ENCODE results near the gene FHL2.
"Not testable (repeated sequence)": the region's sequence is repeated elsewhere in the genome, so short reads cannot be mapped to it uniquely, and the experiment has no call there.

Gene FHL2

GRCh38 chr2:105398336-105399206 is at the start of gene FHL2:
Gene FHL2, minus strand, starts transcription at chr2:105399051. Its CDS starts 12,535 bp downstream, at chr2:105386516.
- peak; percentile 56 to 63 for DNase-seq (ENCODE audit: low read depth in 2 of 2)

- DNase-seq (ENCODE audit: low read depth in 2 of 2) = no peak
Measured at GRCh38 chr2:105447476-105447875, 48.6 kb upstream of the FHL2 start.

- no peak for DNase-seq (ENCODE audit: low read depth in 2 of 2)
Measured at GRCh38 chr2:105446501-105446900, 47.6 kb upstream of the FHL2 start.

DNA sequence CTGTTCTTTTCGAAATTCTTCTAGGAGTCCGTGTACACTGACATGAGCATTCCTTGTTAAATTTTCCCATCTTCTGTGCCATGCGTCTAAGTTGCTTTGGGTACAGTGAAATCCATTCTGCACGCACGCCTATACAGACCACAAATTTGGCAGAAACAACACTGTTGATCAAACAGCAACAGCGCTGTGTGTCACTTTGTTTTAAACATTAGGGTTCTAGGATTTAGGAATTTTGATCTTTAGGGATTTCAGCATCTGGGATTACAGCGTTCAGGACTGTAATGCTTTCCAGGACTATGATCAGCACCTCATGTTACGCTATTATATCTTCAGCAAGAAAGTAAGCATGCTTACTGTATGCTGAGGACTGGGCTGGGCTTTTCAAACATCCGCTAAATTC is 47.1 kb upstream of the FHL2 start:
- no peak for DNase-seq (ENCODE audit: low read depth in 2 of 2)

DNA sequence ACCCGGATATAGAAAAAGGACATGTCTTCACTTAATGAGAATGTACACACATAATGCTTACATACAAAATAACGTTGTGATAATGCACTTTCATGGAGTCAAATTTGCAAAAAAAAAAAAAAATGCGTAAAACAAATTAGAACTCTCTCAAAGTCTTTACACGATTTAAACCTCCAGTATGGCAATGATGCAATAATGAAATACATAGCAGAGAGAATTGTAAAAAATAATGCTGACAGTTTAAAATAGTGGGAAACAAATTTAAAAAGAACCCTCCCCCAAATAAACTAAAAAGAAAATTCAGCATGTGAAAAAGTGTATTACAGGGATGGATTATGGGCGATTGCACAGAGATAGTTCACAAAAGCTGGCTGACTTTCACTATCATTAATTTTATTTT is 46.6 kb upstream of the FHL2 start:
- DNase-seq (ENCODE audit: low read depth in 2 of 2) = no peak

DNA sequence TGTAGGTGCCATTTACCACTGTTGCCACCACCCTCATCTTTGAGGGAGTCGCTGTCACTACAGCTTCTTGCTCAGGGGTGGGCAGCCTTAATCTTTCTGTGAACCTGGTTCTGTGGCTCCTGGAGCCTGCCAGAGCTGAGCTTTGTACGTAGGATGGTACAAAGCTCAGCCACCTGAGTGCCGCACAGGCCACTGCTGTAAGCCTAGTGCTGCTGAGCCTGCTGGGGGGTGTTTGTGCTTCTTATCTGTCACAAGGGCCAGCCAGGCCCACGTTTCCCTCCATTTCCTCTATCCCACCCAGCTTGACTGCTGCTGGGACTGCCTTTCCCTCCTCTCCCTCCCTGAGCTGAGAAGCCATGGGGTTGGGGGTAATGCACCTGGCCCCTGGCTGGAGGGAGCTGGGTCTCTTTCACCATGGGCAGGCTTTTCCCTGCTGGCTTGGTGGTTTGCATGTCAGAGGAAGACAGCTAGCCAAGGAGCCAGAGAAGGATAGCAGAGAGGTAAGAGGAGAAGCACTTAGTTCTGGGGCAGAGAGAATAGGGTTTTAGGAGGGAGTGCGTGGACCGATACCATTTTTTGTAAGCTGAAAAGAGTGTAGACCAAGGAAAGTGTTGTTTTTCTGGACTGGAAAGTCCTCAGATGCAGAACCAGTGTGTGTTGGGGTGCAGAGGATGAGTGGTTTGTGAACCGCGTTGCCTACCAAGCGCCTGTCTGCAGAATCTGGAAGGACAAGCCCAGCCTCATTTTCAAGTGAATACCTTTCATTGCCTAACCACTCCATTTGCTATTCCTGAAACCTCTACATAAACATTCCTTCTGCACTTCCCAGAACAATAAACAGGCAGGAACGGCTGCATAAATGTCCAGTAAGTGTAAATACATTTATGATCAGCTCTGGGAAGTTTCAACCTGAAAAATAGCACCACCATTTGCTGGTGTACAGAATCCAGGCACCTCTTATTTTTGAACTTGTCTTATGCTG is 45.1 kb upstream of the FHL2 start:
- DNase-seq (ENCODE audit: low read depth in 2 of 2) = no peak

DNA sequence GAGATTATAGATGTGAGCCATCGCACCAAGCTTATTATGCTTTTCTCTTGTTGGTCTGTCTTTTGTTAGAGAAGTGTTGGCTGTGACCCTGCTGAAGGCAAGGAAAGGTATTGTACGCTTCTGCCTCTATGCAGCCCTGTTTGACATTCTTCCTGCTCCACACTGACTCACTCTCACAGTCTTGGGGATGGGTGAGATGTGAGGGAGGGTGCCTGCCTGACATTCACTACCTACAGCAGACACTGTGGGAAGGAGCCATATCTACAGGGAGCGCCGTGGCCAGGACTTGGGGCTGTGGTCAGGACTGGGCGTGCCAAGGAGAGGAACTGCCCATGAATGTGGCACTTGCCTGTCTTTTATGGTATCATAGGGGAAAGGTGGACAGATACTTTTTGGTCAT is 43.9 kb upstream of the FHL2 start:
- no peak for DNase-seq (ENCODE audit: low read depth in 2 of 2)

- no peak for DNase-seq (ENCODE audit: low read depth in 2 of 2)
Measured at GRCh38 chr2:105442056-105442455, 43.2 kb upstream of the FHL2 start.

DNA sequence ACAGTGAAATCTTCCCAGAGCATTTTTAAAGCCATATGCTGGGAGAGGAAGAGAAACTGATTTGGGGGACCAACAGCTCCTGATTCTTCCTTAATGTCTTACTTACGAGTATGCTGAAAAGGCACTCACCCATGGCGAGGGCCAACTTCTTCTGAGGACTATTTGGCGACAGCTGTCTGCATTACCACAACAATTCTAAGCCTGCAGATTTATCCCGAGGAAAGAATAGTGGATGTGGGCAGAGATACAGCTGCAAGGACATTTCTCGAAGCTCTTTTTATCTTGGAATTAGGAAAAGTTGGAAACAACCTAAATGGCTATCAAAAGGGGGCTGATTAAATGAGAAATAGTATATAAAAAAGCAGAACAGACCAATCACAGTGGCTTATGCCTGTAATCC is 40.3 kb upstream of the FHL2 start:
- no peak for DNase-seq (ENCODE audit: low read depth in 2 of 2)

- DNase-seq (ENCODE audit: low read depth in 2 of 2) = no peak
Measured at GRCh38 chr2:105438104-105438929, 39.5 kb upstream of the FHL2 start.

DNA sequence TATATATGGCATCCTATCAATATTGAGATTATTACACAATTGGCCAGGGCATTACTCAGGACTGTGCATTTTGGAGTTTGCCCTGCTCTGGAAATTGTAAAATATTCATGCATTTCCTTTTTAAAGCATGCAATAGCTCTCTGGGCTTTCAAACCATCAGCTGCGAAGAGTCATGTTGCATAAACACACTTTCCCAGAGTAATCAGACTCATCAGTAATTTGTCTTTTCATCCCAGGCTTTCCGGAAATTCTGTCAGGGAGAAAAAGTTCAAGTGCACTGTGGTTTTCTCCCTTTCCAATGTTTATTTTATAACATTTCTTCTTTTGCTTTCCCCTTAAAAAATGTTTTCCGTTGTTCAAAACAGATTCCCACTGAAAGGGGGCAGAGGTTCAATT is 38.9 kb upstream of the FHL2 start:
- no peak for DNase-seq (ENCODE audit: low read depth in 2 of 2)

GRCh38 chr2:105432749-105433148 is 33.9 kb upstream of the FHL2 start:
- DNase-seq (ENCODE audit: low read depth in 2 of 2) = no peak

DNA sequence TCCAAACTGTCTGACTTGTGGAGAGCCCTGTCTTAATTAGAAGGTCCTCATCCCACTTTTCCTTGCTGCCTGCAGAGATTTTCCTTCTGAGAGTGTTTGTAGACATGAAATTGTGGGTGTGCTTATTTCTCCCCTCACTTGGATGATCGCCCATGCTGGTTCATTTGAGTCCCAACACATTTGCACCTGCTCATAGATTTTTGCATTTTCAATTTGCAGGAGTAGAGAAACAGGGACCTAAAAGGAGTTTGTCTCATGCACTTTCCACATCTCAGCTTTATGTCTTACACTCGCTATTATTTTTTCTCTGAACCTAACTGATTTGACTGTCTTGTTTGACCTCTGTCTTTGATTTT is 33.2 kb upstream of the FHL2 start:
- no peak for DNase-seq (ENCODE audit: low read depth in 2 of 2)

DNA sequence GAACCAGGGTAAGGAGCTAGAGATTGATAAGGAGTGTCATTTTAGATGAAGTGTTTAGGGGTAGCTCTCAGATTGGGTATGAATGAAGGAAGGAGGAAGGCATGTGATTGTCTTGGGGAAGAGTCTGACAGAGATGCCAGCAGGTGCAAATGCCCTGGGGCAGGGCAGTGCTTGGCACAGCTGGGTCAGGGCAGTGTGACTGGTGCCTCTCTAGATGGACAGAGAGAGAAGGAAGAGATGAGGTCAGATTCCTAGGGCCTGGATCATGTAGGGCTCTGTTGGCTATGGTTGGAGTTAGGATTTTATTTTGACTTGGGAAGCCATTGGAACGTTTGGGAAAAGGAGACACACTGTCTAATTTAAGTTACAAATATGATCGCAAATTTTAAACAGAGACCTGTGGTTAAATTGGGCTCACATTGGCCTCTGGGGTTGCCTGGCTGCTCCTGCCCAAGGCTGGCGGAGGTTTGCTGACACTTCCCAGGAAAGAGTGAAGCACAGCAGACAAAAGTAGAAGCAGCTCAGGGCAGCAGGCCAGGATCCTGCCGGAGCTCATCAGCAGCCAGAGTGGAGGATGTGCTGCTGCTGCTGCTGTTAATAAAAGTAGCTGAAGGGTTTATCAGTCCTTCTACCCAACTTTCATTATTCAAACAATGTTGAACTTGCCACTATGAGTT is 32.7 kb upstream of the FHL2 start:
- no peak for DNase-seq (ENCODE audit: low read depth in 2 of 2)

- DNase-seq (ENCODE audit: low read depth in 2 of 2) = no peak
Measured at GRCh38 chr2:105428387-105429018, 29.7 kb upstream of the FHL2 start.

GRCh38 chr2:105427485-105427884 is 28.6 kb upstream of the FHL2 start:
- DNase-seq (ENCODE audit: low read depth in 2 of 2) = no peak

- DNase-seq (ENCODE audit: low read depth in 2 of 2) = no peak
Measured at GRCh38 chr2:105426626-105427292, 27.9 kb upstream of the FHL2 start.

DNA sequence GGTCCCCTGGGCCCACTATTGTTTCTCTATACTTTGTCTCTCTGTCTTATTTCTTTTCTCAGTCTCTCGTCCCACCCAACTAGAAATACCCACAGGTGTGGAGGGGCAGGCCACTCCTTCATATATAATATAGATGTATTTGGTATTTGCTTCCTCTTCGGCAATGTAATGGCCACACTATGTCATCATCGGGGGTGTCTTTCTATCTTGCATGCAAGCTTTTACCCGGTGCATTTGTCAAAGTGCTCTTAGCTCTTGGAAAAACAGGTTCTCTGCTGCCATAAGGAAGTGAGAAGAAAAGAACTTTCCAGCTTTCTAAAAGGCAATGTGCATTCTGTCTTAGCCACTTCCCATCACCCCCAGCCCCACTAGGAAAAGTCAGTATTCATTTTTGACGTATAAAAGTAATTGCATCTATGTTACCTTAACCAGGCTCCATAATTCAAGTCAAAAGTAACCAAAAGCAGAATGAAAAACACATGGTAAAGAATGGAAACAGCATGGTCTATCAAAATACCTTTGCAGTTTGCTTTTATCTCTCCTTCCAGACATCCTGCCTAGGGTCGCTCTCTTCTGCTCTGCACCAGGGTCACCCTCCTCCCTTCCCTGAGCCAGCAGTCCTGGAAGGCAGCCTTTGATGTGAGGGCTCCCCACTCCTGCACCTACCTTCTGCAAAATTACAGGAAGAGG is 27.2 kb upstream of the FHL2 start:
- DNase-seq (ENCODE audit: low read depth in 2 of 2) = no peak

GRCh38 chr2:105424836-105425235 is 26.0 kb upstream of the FHL2 start:
- not testable (repeated sequence) for DNase-seq (ENCODE audit: low read depth in 2 of 2)

GRCh38 chr2:105422801-105423200 is 23.9 kb upstream of the FHL2 start:
- DNase-seq (ENCODE audit: low read depth in 2 of 2) = no peak

Data from stimulated activated CD4-positive, alpha-beta T cell treated with anti-CD3 and anti-CD28 coated beads, Interleukin-4, amount 100 ng/mL, for 48 hours (primary cell).